SU-DHL-6 (cell line): ENCODE data around the gene SYT8.

ENCODE experiments used
- H2AFZ ChIP-seq: fragments of 200-600 bp; sonication (generic); 2 replicates; pipeline ENCODE4 v1.6.1; 2014; ENCODE audit warnings: low read depth, mild to moderate bottlenecking, moderate library complexity, mixed read lengths, antibody characterized with exemption, low read length; ENCODE audit not compliant: severe bottlenecking
- H3F3A ChIP-seq: fragments of 200-600 bp; shearing (Covaris generic); 2 replicates; pipeline ENCODE4 v1.6.0; 2016; ENCODE audit warnings: antibody characterized with exemption, mild to moderate bottlenecking; ENCODE audit not compliant: insufficient read depth
- H3K27ac ChIP-seq: fragments of 200-600 bp; sonication (generic); 2 replicates; pipeline ENCODE4 v1.5.1; 2016; ENCODE audit warnings: low read depth, mild to moderate bottlenecking, low read length, moderate library complexity, mixed read lengths
- H3K27me3 ChIP-seq: fragments of 200-600 bp; sonication (generic), shearing (Covaris generic); 2 replicates; pipeline ENCODE4 v1.6.0; 2014; ENCODE audit warnings: mild to moderate bottlenecking, low read length
- H3K36me3 ChIP-seq: fragments of 200-600 bp; sonication (generic); 2 replicates; pipeline ENCODE4 v1.6.1; 2014; ENCODE audit warnings: mild to moderate bottlenecking, low read length, mixed read lengths
- H3K4me2 ChIP-seq: fragments of 300-600, 200-600 bp; shearing (Covaris generic), sonication (generic); 2 replicates; pipeline ENCODE4 v1.6.0; 2014; ENCODE audit warnings: low read length, low read depth, mild to moderate bottlenecking; ENCODE audit not compliant: poor library complexity, severe bottlenecking
- H3K4me3 ChIP-seq: fragments of 200-600 bp; sonication (generic); 2 replicates; pipeline ENCODE4 v1.5.1; 2014; ENCODE audit warnings: antibody characterized with exemption, low read length, mild to moderate bottlenecking, mixed read lengths; ENCODE audit not compliant: insufficient read depth, poor library complexity, severe bottlenecking
- H3K79me2 ChIP-seq: fragments of 200-600 bp; sonication (generic); 2 replicates; pipeline ENCODE4 v1.6.1; 2014; ENCODE audit warnings: mild to moderate bottlenecking, low read length, moderate library complexity; ENCODE audit not compliant: insufficient read depth
- H3K9ac ChIP-seq: fragments of 200-600 bp; sonication (generic); 2 replicates; pipeline ENCODE4 v1.7.0; 2014; ENCODE audit warnings: mild to moderate bottlenecking, low read length
- H3K9me2 ChIP-seq: fragments of 200-600 bp; sonication (generic); replicated peaks from 2 replicates; pipeline ENCODE4 v1.6.1; 2014; ENCODE audit warnings: low read length; ENCODE audit not compliant: insufficient read depth
- H3K9me3 ChIP-seq: fragments of 200-600 bp; sonication (generic); 2 replicates; pipeline ENCODE4 v1.6.1; 2014; ENCODE audit warnings: low read length, mixed read lengths; ENCODE audit not compliant: insufficient read depth
- H4K20me1 ChIP-seq: fragments of 200-600 bp; sonication (generic); 2 replicates; pipeline ENCODE4 v1.6.1; 2014; ENCODE audit warnings: low read depth, mild to moderate bottlenecking, antibody characterized with exemption, low read length, moderate library complexity, mixed read lengths
- CTCF ChIP-seq: fragments of 200-600 bp; sonication (generic); IDR thresholded peaks from one replicate; pipeline ENCODE4 v1.5.1; 2017; ENCODE audit warnings: antibody characterized with exemption, mild to moderate bottlenecking, low read length, moderate library complexity; ENCODE audit not compliant: insufficient read depth, poor library complexity, severe bottlenecking
- EZH2phosphoT487 ChIP-seq: fragments of 200-600 bp; sonication (generic), shearing (Covaris generic); conservative IDR thresholded peaks from 2 replicates; pipeline ENCODE4 v1.6.1; 2018; ENCODE audit warnings: mild to moderate bottlenecking, antibody characterized with exemption, low read length, moderate library complexity, mixed read lengths

SYT8 gene

GRCh38 chr11:1815311-1815710 is 19.5 kb upstream of the SYT8 start:
- H3K27me3 ChIP-seq: no peaks in the 10 kb centered on the region

GRCh38 chr11:1815751-1816150 is 19.0 kb upstream of the SYT8 start:
- Histone ChIP-seq H3K27ac (no peak overlapping the region), H2AFZ (no peak overlapping the region), H3K79me2 (no peaks in the 10 kb centered on the region), H3K36me3 (no peaks in the 10 kb centered on the region), H4K20me1 (no peaks in the 10 kb centered on the region), H3K9me3 (no peaks in the 10 kb centered on the region), H3K4me2 (no peak overlapping the region), H3K4me3 (no peak overlapping the region), H3K9me2 (no peaks in the 10 kb centered on the region), H3K9ac (no peak overlapping the region), H3F3A (no peaks in the 10 kb centered on the region), H3K27me3 (no peaks in the 10 kb centered on the region)
- TF ChIP-seq CTCF (no peak), EZH2phosphoT487 (no peak)

More at GRCh38 chr11:1815311-1815710, 19.5 kb upstream of the SYT8 start:
- H3F3A ChIP-seq: no peaks in the 10 kb centered on the region
- no peaks in the 10 kb centered on the region for H3K79me2 ChIP-seq
- H4K20me1 ChIP-seq: no peaks in the 10 kb centered on the region
- TF ChIP-seq CTCF (no peak), EZH2phosphoT487 (no peak)
- H3K9me2 ChIP-seq: no peaks in the 10 kb centered on the region
- no peak overlapping the region for H3K27ac ChIP-seq
- H3K4me2 ChIP-seq: no peak overlapping the region
- no peak overlapping the region for H3K4me3 ChIP-seq
- no peaks in the 10 kb centered on the region for H3K9me3 ChIP-seq
- H3K36me3 ChIP-seq: no peaks in the 10 kb centered on the region
- no peak overlapping the region for H3K9ac ChIP-seq
- H2AFZ ChIP-seq: no peak overlapping the region

- Histone ChIP-seq H3K27ac (no peak overlapping the region), H3K9me3 (no peaks in the 10 kb centered on the region), H4K20me1 (no peaks in the 10 kb centered on the region), H2AFZ (no peak overlapping the region), H3F3A (no peaks in the 10 kb centered on the region), H3K4me2 (no peak overlapping the region), H3K79me2 (no peaks in the 10 kb centered on the region), H3K9me2 (no peaks in the 10 kb centered on the region), H3K4me3 (no peak overlapping the region), H3K27me3 (no peaks in the 10 kb centered on the region), H3K9ac (no peak overlapping the region), H3K36me3 (no peaks in the 10 kb centered on the region)
- TF ChIP-seq EZH2phosphoT487 (no peak), CTCF (no peak)
These were observed 17.8 kb upstream of the SYT8 start for GRCh38 chr11:1817000-1817399.
